Hepatocyte (in vitro differentiated cells): ENCODE measurements around the gene HEATR5B. TPM values are rescaled to one million over a fixed set of nuclear protein-coding genes. Genes with fewer than 3 reads are reported as not detected.

ENCODE experiments used
- DNase-seq: peaks from one replicate; pipeline ENCODE4 v3.0.0-alpha.2; 2016; ENCODE audit warnings: low spot score
- H2AFZ ChIP-seq: fragments of 200-600 bp; sonication (generic); 2 replicates; pipeline ENCODE4 v1.6.0; 2016; ENCODE audit warnings: antibody characterized with exemption, mild to moderate bottlenecking
- H3K27ac ChIP-seq: fragments of 200-600 bp; sonication (generic); 2 replicates; pipeline ENCODE4 v1.5.1; 2016; ENCODE audit warnings: mild to moderate bottlenecking
- H3K27me3 ChIP-seq: fragments of 200-600 bp; sonication (generic); 2 replicates; pipeline ENCODE4 v1.6.1; 2016
- H3K36me3 ChIP-seq: fragments of 200-600 bp; sonication (generic); replicated peaks from 2 replicates; pipeline ENCODE4 v1.5.1; 2016; ENCODE audit warnings: low read depth; ENCODE audit not compliant: insufficient read depth
- H3K4me1 ChIP-seq: fragments of 200-600 bp; sonication (generic); 2 replicates; pipeline ENCODE4 v1.5.1; 2016; ENCODE audit warnings: mild to moderate bottlenecking, moderate library complexity; ENCODE audit not compliant: insufficient read depth
- H3K4me2 ChIP-seq: fragments of 200-600 bp; sonication (generic); 2 replicates; pipeline ENCODE4 v1.6.0; 2016
- H3K4me3 ChIP-seq: fragments of 200-600 bp; sonication (generic); 2 replicates; pipeline ENCODE4 v1.5.1; 2016; ENCODE audit warnings: mild to moderate bottlenecking
- H3K79me2 ChIP-seq: fragments of 200-600 bp; sonication (generic); 2 replicates; pipeline ENCODE4 v1.6.0; 2017; ENCODE audit warnings: mild to moderate bottlenecking
- H3K9me2 ChIP-seq: fragments of 200-600 bp; sonication (generic); replicated peaks from 2 replicates; pipeline ENCODE4 v1.6.0; 2017; ENCODE audit warnings: mild to moderate bottlenecking; ENCODE audit not compliant: insufficient read depth
- H3K9me3 ChIP-seq: fragments of 200-600 bp; sonication (generic); 2 replicates; pipeline ENCODE4 v1.5.1; 2016; ENCODE audit warnings: low read depth, mild to moderate bottlenecking
- H4K20me1 ChIP-seq: fragments of 200-600 bp; sonication (generic); 2 replicates; pipeline ENCODE4 v1.6.0; 2016; ENCODE audit warnings: mild to moderate bottlenecking; ENCODE audit not compliant: insufficient read depth, poor library complexity, severe bottlenecking
- CTCF ChIP-seq: fragments of 200-600 bp; sonication (generic); IDR thresholded peaks from 2 replicates; pipeline ENCODE4 v1.5.1; 2016; ENCODE audit warnings: antibody characterized with exemption, mild to moderate bottlenecking; ENCODE audit not compliant: poor library complexity
- EZH2 ChIP-seq: fragments of 200-600 bp; sonication (generic); IDR thresholded peaks from 2 replicates; pipeline ENCODE4 v1.6.1; 2016; ENCODE audit warnings: antibody characterized with exemption, mild to moderate bottlenecking, borderline replicate concordance
- EZH2phosphoT487 ChIP-seq: fragments of 200-600 bp; sonication (generic); IDR thresholded peaks from one replicate; pipeline ENCODE4 v1.6.1; 2018; ENCODE audit warnings: antibody characterized with exemption, mild to moderate bottlenecking, low read depth, moderate library complexity; ENCODE audit not compliant: unreplicated experiment, severe bottlenecking
- WGBS: methylation state at CpG from one replicate; pipeline ENCODE4 v1.1.6; 2016; ENCODE audit warnings: low lambda C conversion rate; ENCODE audit errors: missing lambda C conversion rate; 5-methylcytosine and 5-hydroxymethylcytosine counted together
- polyA plus RNA-seq: library from polyadenylated mRNA; unstranded; fragments of >200 nt; fragmentation: Nextera tagmentation; extraction: Ambion mirVana; gene quantifications from 2 replicates; pipeline ENCODE4 v1.2.1, GENCODE V29; 2016
- total RNA-seq: library from RNA; depleted of rRNA; stranded (reverse); fragments of >200 nt; gene quantifications from 2 replicates; pipeline ENCODE4 v1.2.3, GENCODE V29; 2014

Gene HEATR5B
- total and polyA plus RNA-seq, 2 experiments from 2014 or later: 5.1 to 25.1 TPM

- H3K9me3 ChIP-seq: no peaks in the 10 kb centered on the region
- H3K36me3 ChIP-seq: no peaks in the 10 kb centered on the region
- 95% methylated on average over 5 of the region's 5 CpGs for WGBS
- H3K79me2 ChIP-seq: no peaks in the 10 kb centered on the region
- DNase-seq: no peak
- H2AFZ ChIP-seq: no peak overlapping the region
- H4K20me1 ChIP-seq: no peaks in the 10 kb centered on the region
- no peaks in the 10 kb centered on the region for H3K4me1 ChIP-seq
- no peak overlapping the region for H3K4me2 ChIP-seq
- TF ChIP-seq EZH2phosphoT487 (no peak), EZH2 (no peak), CTCF (no peak)
- H3K4me3 ChIP-seq: no peak overlapping the region
- H3K9me2 ChIP-seq: no peaks in the 10 kb centered on the region
- H3K27ac ChIP-seq: no peak overlapping the region
- H3K27me3 ChIP-seq: no peaks in the 10 kb centered on the region
Observed at GRCh38 chr2:37061776-37062175, 22.4 kb downstream of the HEATR5B start.

- H3K36me3 ChIP-seq: no peaks in the 10 kb centered on the region
- H3K9me2 ChIP-seq: no peaks in the 10 kb centered on the region
- H3K27me3 ChIP-seq: no peaks in the 10 kb centered on the region
- no peaks in the 10 kb centered on the region for H3K4me1 ChIP-seq
- no peak overlapping the region for H3K27ac ChIP-seq
- no peak overlapping the region for H2AFZ ChIP-seq
- H3K9me3 ChIP-seq: no peaks in the 10 kb centered on the region
- TF ChIP-seq CTCF (no peak), EZH2phosphoT487 (no peak), EZH2 (no peak)
- H3K79me2 ChIP-seq: no peaks in the 10 kb centered on the region
- H3K4me2 ChIP-seq: no peak overlapping the region
- H3K4me3 ChIP-seq: no peak overlapping the region
- DNase-seq: no peak
- no peaks in the 10 kb centered on the region for H4K20me1 ChIP-seq
Observed at GRCh38 chr2:37061013-37061711, 23.0 kb downstream of the HEATR5B start.

DNA sequence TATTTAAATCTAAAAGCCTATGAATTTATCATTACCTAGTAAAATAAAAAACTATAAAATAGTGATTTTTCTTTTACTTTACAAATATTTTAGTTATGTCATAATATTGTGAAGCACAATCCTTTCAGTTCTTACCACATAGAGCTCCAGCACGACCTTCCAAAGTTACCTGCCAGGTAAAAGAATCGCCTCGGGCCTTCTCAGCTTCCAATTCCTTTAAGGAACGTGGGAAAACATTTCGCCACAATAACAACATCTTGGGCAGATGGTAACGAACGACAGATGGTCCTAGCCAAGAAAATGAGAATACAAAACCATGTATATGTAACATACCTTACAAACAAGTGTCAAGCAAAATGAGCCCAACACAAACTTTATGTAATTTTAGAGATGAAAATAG lies 23.7 kb downstream of the HEATR5B start:
- no peak for DNase-seq
- no peak overlapping the region for H3K4me3 ChIP-seq
- no peaks in the 10 kb centered on the region for H3K36me3 ChIP-seq
- WGBS: 93% methylated on average over 7 of the region's 7 CpGs
- no peaks in the 10 kb centered on the region for H3K9me3 ChIP-seq
- no peaks in the 10 kb centered on the region for H4K20me1 ChIP-seq
- H2AFZ ChIP-seq: no peak overlapping the region
- no peaks in the 10 kb centered on the region for H3K9me2 ChIP-seq
- H3K27ac ChIP-seq: no peak overlapping the region
- no peaks in the 10 kb centered on the region for H3K27me3 ChIP-seq
- H3K4me2 ChIP-seq: no peak overlapping the region
- TF ChIP-seq CTCF: no peak
- no peak for TF ChIP-seq EZH2
- TF ChIP-seq EZH2phosphoT487: no peak
- no peaks in the 10 kb centered on the region for H3K79me2 ChIP-seq
- no peaks in the 10 kb centered on the region for H3K4me1 ChIP-seq

DNA sequence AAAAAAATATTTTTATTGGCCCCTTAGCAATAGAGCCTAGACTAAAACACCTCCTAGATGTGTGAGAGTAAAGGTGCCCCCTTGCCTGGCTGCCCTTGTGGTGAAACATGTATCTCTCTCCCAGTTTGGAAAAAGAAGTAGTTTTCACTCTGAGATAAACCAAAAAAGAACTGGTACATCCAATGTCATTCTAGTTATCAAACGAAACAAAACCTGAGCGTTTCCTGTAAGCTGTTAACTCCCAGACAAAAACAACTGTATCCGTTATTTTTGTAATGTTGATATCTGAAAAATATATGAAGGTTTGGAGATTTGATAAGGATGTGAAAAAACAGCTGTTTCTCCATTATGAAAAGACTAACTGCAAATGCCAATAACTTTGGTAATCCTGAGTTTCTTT lies 24.3 kb downstream of the HEATR5B start:
- H2AFZ ChIP-seq: no peak overlapping the region
- no peaks in the 10 kb centered on the region for H3K9me2 ChIP-seq
- no peak overlapping the region for H3K4me3 ChIP-seq
- H3K4me1 ChIP-seq: no peaks in the 10 kb centered on the region
- H4K20me1 ChIP-seq: no peaks in the 10 kb centered on the region
- no peak for DNase-seq
- H3K79me2 ChIP-seq: no peaks in the 10 kb centered on the region
- no peak overlapping the region for H3K4me2 ChIP-seq
- no peaks in the 10 kb centered on the region for H3K27me3 ChIP-seq
- H3K9me3 ChIP-seq: no peaks in the 10 kb centered on the region
- no peak overlapping the region for H3K27ac ChIP-seq
- TF ChIP-seq EZH2: no peak
- no peak for TF ChIP-seq EZH2phosphoT487
- no peak for TF ChIP-seq CTCF
- 94% methylated on average over 3 of the region's 3 CpGs for WGBS
- no peaks in the 10 kb centered on the region for H3K36me3 ChIP-seq
